WTC11 (cell line): ENCODE data around the gene CNOT10. TPM values are rescaled to one million over a fixed set of nuclear protein-coding genes. Genes with fewer than 3 reads are reported as not detected.
A peak's percentile ranks its signal among the peaks of the same experiment; 100 is the strongest.

Source experiments
- ATAC-seq: fragments of 200-7000 bp; cut with Tn5 transposase; 2 replicates; pipeline ENCODE4 v1.10.0; 2021; ENCODE audit warnings: mild to moderate bottlenecking, moderate library complexity
- CTCF ChIA-PET: fragments of 300-600 bp; sonication (Branson Sonifier 250); formaldehyde crosslinking; loops from one replicate; lab custom pipeline; 2021; ENCODE audit warnings: antibody characterized with exemption; lab: Charles Lee
- POLR2A ChIA-PET: fragments of 350-600 bp; sonication (Branson Sonifier 250); formaldehyde crosslinking; loops from one replicate; lab custom pipeline; 2021; ENCODE audit warnings: antibody characterized with exemption; lab: Charles Lee
- DNase-seq: peaks from one replicate; pipeline ENCODE4 v3.0.0; 2021; ENCODE audit warnings: low spot score
- H3K27ac Mint-ChIP-seq: 2 replicates; pipeline ENCODE4 v1.8.0; 2021; ENCODE audit warnings: mixed read lengths
- H3K27me3 Mint-ChIP-seq: 2 replicates; pipeline ENCODE4 v1.8.0; 2021; ENCODE audit warnings: low read depth, mild to moderate bottlenecking, moderate library complexity, mixed read lengths
- H3K36me3 Mint-ChIP-seq: 2 replicates; pipeline ENCODE4 v1.8.0; 2021; ENCODE audit warnings: mixed read lengths
- H3K4me1 Mint-ChIP-seq: 2 replicates; pipeline ENCODE4 v1.8.0; 2022; ENCODE audit warnings: mixed read lengths
- H3K4me3 Mint-ChIP-seq: 2 replicates; pipeline ENCODE4 v1.8.0; 2021; ENCODE audit warnings: mild to moderate bottlenecking, moderate library complexity, mixed read lengths
- H3K9me3 Mint-ChIP-seq: 2 replicates; pipeline ENCODE4 v1.8.0; 2021; ENCODE audit warnings: mixed read lengths
- CREB1 ChIP-seq: sonication (generic); formaldehyde crosslinking; IDR thresholded peaks from 2 replicates; pipeline ENCODE4 v1.8.0; 2023; ENCODE audit warnings: mild to moderate bottlenecking, missing genetic modification reagents
- ELF4 ChIP-seq: sonication (generic); formaldehyde crosslinking; IDR thresholded peaks from 2 replicates; pipeline ENCODE4 v1.8.1; 2022; ENCODE audit warnings: low read depth, mild to moderate bottlenecking, moderate library complexity, missing genetic modification reagents
- ESRRA ChIP-seq: sonication (generic); formaldehyde crosslinking; IDR thresholded peaks from 2 replicates; pipeline ENCODE4 v1.8.1; 2022; ENCODE audit warnings: mild to moderate bottlenecking, missing genetic modification reagents, borderline replicate concordance
- ETV6 ChIP-seq: sonication (generic); formaldehyde crosslinking; IDR thresholded peaks from 2 replicates; pipeline ENCODE4 v1.8.1; 2022; ENCODE audit warnings: mild to moderate bottlenecking, missing genetic modification reagents
- FOXJ3 ChIP-seq: sonication (generic); formaldehyde crosslinking; IDR thresholded peaks from 2 replicates; pipeline ENCODE4 v1.9.0; 2021; ENCODE audit warnings: missing genetic modification reagents, mild to moderate bottlenecking, borderline replicate concordance
- KAT7 ChIP-seq: sonication (generic); formaldehyde crosslinking; IDR thresholded peaks from 2 replicates; pipeline ENCODE4 v1.8.1; 2023; ENCODE audit warnings: missing genetic modification reagents, mild to moderate bottlenecking, borderline replicate concordance
- MXD4 ChIP-seq: fragments of 250-450 bp; sonication (Bioruptor Pico); IDR thresholded peaks from 2 replicates; pipeline ENCODE4 v1.8.0; 2021; ENCODE audit warnings: mild to moderate bottlenecking, moderate library complexity, borderline replicate concordance
- NFYB ChIP-seq: sonication (generic); formaldehyde crosslinking; conservative IDR thresholded peaks from 2 replicates; pipeline ENCODE4 v1.8.0; 2022; ENCODE audit warnings: low read depth, missing genetic modification reagents
- SOX15 ChIP-seq: fragments of 250-450 bp; sonication (Bioruptor Pico); IDR thresholded peaks from 2 replicates; pipeline ENCODE4 v1.9.0; 2021; ENCODE audit warnings: mild to moderate bottlenecking
- TP53 ChIP-seq: sonication (generic); formaldehyde crosslinking; IDR thresholded peaks from 2 replicates; pipeline ENCODE4 v1.8.1; 2023; ENCODE audit warnings: mild to moderate bottlenecking, missing genetic modification reagents
- ZBTB21 ChIP-seq: sonication (generic); formaldehyde crosslinking; IDR thresholded peaks from 2 replicates; pipeline ENCODE4 v1.8.1; 2023; ENCODE audit warnings: mild to moderate bottlenecking, missing genetic modification reagents, borderline replicate concordance
- ZNF121 ChIP-seq: sonication (generic); formaldehyde crosslinking; IDR thresholded peaks from 2 replicates; pipeline ENCODE4 v1.8.0; 2023; ENCODE audit warnings: missing genetic modification reagents
- ZNF219 ChIP-seq: sonication (generic); formaldehyde crosslinking; IDR thresholded peaks from 2 replicates; pipeline ENCODE4 v1.8.0; 2023; ENCODE audit warnings: missing genetic modification reagents, mild to moderate bottlenecking, borderline replicate concordance
- ZNF671 ChIP-seq: fragments of 250-450 bp; sonication (Bioruptor Pico); IDR thresholded peaks from 2 replicates; pipeline ENCODE4 v1.8.0; 2021; ENCODE audit warnings: mild to moderate bottlenecking
- total RNA-seq: library from RNA; stranded (reverse); gene quantifications from 3 replicates; pipeline ENCODE4 v1.2.3, GENCODE V29; 2021
- TF ChIP-seq, protein P1 (sequence below): sonication (generic); formaldehyde crosslinking; IDR thresholded peaks from 2 replicates; pipeline ENCODE4 v1.8.1; 2023; ENCODE audit warnings: mild to moderate bottlenecking, missing genetic modification reagents, moderate library complexity
- TF ChIP-seq, protein P2 (sequence below): fragments of 250-450 bp; sonication (Bioruptor Pico); IDR thresholded peaks from 2 replicates; pipeline ENCODE4 v1.9.0; 2021; ENCODE audit warnings: mild to moderate bottlenecking, borderline replicate concordance
- TF ChIP-seq, protein P3 (sequence below): sonication (generic); formaldehyde crosslinking; conservative IDR thresholded peaks from 2 replicates; pipeline ENCODE4 v1.8.1; 2022; ENCODE audit warnings: mild to moderate bottlenecking, missing genetic modification reagents
- TF ChIP-seq, protein P4 (sequence below): fragments of 250-450 bp; sonication (Bioruptor Pico); IDR thresholded peaks from 2 replicates; pipeline ENCODE4 v1.9.0; 2021; ENCODE audit warnings: mild to moderate bottlenecking
- TF ChIP-seq, protein P5 (sequence below): sonication (generic); formaldehyde crosslinking; IDR thresholded peaks from 2 replicates; pipeline ENCODE4 v1.8.0; 2022; ENCODE audit warnings: mild to moderate bottlenecking, missing genetic modification reagents
- TF ChIP-seq, protein P6 (sequence below): fragments of 250-450 bp; sonication (Bioruptor Pico); conservative IDR thresholded peaks from 2 replicates; pipeline ENCODE4 v1.9.0; 2021; ENCODE audit warnings: mild to moderate bottlenecking
- TF ChIP-seq, protein P7 (sequence below): fragments of 250-450 bp; sonication (Bioruptor Pico); IDR thresholded peaks from 2 replicates; pipeline ENCODE4 v2.1.2; 2022; ENCODE audit warnings: mild to moderate bottlenecking, moderate library complexity
- TF ChIP-seq, protein P8 (sequence below): sonication (generic); formaldehyde crosslinking; IDR thresholded peaks from 2 replicates; pipeline ENCODE4 v1.8.1; 2022; ENCODE audit warnings: mild to moderate bottlenecking, moderate library complexity, missing genetic modification reagents

Gene CNOT10
- total RNA-seq, 1 experiment from 2014 or later = 38.7 TPM

DNA sequence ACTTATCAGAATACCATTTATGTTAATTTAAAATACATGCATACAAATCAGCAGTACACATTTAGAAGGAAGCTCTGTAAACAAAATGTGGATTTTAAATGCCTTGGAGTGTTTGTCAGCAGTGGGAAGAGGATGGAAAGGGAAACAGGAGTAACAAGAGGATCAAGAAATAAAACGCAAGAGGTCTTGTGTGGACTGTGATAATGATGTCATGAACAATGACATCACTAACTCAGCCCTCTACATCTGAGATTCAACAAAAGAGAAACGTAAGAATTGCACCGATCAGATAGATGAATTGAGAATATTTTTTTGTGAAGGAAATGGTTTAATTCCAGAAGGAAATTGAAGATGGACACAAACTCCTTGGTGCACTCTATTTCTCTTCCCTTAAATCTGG lies 44.0 kb upstream of the CNOT10 start (continued):
- TF ChIP-seq NFYB (CRISPR knock-in tag) (no peak), ZNF121 (CRISPR knock-in tag) (no peak), ZNF671 (no peak)
- TF ChIP-seq, protein P1, sequence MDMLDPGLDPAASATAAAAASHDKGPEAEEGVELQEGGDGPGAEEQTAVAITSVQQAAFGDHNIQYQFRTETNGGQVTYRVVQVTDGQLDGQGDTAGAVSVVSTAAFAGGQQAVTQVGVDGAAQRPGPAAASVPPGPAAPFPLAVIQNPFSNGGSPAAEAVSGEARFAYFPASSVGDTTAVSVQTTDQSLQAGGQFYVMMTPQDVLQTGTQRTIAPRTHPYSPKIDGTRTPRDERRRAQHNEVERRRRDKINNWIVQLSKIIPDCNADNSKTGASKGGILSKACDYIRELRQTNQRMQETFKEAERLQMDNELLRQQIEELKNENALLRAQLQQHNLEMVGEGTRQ (CRISPR knock-in tag) = no peak
- TF ChIP-seq, protein P2, sequence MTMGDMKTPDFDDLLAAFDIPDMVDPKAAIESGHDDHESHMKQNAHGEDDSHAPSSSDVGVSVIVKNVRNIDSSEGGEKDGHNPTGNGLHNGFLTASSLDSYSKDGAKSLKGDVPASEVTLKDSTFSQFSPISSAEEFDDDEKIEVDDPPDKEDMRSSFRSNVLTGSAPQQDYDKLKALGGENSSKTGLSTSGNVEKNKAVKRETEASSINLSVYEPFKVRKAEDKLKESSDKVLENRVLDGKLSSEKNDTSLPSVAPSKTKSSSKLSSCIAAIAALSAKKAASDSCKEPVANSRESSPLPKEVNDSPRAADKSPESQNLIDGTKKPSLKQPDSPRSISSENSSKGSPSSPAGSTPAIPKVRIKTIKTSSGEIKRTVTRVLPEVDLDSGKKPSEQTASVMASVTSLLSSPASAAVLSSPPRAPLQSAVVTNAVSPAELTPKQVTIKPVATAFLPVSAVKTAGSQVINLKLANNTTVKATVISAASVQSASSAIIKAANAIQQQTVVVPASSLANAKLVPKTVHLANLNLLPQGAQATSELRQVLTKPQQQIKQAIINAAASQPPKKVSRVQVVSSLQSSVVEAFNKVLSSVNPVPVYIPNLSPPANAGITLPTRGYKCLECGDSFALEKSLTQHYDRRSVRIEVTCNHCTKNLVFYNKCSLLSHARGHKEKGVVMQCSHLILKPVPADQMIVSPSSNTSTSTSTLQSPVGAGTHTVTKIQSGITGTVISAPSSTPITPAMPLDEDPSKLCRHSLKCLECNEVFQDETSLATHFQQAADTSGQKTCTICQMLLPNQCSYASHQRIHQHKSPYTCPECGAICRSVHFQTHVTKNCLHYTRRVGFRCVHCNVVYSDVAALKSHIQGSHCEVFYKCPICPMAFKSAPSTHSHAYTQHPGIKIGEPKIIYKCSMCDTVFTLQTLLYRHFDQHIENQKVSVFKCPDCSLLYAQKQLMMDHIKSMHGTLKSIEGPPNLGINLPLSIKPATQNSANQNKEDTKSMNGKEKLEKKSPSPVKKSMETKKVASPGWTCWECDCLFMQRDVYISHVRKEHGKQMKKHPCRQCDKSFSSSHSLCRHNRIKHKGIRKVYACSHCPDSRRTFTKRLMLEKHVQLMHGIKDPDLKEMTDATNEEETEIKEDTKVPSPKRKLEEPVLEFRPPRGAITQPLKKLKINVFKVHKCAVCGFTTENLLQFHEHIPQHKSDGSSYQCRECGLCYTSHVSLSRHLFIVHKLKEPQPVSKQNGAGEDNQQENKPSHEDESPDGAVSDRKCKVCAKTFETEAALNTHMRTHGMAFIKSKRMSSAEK (CRISPR knock-in tag) = no peak
- TF ChIP-seq, all 79 proteins: peak for 0

DNA sequence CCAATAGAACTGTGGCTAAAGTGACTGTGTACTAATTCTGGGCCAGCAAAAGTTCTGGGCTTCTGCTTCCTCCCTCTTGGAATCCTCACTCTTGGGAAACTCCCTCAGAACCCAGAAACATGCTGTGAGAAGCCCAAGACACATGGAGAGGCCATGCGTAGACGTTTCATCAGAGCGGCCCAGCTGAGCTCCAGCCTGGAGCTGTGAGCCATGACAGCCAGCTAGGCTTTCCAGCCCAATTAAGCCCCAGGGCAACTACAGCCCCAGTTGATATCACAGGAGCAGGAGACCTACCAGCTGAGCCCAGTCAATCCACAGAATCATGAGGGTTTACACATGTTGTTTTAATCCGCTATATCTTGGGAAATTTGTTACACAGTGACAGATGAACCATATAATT lies 43.6 kb upstream of the CNOT10 start:
- POLR2A ChIA-PET = no interaction called here
- Mint-ChIP-seq H3K27me3 (no peaks in the 10 kb centered on the region), H3K9me3 (no peaks in the 10 kb centered on the region), H3K27ac (no peak overlapping the region), H3K4me3 (no peak overlapping the region), H3K4me1 (peaks cover 2% of the 10 kb centered on the region; the same call in 1 of the 2 replicates), H3K36me3 (no peaks in the 10 kb centered on the region)
- DNase-seq (no peak), ATAC-seq (peak; percentile 30; the same call in 1 of the 2 replicates)
- CTCF ChIA-PET = no interaction called here
- TF ChIP-seq, protein P3, sequence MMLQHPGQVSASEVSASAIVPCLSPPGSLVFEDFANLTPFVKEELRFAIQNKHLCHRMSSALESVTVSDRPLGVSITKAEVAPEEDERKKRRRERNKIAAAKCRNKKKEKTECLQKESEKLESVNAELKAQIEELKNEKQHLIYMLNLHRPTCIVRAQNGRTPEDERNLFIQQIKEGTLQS (CRISPR knock-in tag) = no peak
- TF ChIP-seq, protein P4, sequence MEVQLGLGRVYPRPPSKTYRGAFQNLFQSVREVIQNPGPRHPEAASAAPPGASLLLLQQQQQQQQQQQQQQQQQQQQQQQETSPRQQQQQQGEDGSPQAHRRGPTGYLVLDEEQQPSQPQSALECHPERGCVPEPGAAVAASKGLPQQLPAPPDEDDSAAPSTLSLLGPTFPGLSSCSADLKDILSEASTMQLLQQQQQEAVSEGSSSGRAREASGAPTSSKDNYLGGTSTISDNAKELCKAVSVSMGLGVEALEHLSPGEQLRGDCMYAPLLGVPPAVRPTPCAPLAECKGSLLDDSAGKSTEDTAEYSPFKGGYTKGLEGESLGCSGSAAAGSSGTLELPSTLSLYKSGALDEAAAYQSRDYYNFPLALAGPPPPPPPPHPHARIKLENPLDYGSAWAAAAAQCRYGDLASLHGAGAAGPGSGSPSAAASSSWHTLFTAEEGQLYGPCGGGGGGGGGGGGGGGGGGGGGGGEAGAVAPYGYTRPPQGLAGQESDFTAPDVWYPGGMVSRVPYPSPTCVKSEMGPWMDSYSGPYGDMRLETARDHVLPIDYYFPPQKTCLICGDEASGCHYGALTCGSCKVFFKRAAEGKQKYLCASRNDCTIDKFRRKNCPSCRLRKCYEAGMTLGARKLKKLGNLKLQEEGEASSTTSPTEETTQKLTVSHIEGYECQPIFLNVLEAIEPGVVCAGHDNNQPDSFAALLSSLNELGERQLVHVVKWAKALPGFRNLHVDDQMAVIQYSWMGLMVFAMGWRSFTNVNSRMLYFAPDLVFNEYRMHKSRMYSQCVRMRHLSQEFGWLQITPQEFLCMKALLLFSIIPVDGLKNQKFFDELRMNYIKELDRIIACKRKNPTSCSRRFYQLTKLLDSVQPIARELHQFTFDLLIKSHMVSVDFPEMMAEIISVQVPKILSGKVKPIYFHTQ (CRISPR knock-in tag) = no peak
- TF ChIP-seq FOXJ3 (CRISPR knock-in tag) (no peak), CREB1 (CRISPR knock-in tag) (no peak), ZBTB21 (no peak), ETV6 (CRISPR knock-in tag) (no peak), ESRRA (no peak), KAT7 (no peak), TP53 (CRISPR knock-in tag) (no peak), SOX15 (no peak), ZNF219 (CRISPR knock-in tag) (no peak), MXD4 (CRISPR knock-in tag) (no peak), ELF4 (no peak)
- TF ChIP-seq, protein P5, sequence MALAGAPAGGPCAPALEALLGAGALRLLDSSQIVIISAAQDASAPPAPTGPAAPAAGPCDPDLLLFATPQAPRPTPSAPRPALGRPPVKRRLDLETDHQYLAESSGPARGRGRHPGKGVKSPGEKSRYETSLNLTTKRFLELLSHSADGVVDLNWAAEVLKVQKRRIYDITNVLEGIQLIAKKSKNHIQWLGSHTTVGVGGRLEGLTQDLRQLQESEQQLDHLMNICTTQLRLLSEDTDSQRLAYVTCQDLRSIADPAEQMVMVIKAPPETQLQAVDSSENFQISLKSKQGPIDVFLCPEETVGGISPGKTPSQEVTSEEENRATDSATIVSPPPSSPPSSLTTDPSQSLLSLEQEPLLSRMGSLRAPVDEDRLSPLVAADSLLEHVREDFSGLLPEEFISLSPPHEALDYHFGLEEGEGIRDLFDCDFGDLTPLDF (CRISPR knock-in tag) = no peak
- TF ChIP-seq, protein P6, sequence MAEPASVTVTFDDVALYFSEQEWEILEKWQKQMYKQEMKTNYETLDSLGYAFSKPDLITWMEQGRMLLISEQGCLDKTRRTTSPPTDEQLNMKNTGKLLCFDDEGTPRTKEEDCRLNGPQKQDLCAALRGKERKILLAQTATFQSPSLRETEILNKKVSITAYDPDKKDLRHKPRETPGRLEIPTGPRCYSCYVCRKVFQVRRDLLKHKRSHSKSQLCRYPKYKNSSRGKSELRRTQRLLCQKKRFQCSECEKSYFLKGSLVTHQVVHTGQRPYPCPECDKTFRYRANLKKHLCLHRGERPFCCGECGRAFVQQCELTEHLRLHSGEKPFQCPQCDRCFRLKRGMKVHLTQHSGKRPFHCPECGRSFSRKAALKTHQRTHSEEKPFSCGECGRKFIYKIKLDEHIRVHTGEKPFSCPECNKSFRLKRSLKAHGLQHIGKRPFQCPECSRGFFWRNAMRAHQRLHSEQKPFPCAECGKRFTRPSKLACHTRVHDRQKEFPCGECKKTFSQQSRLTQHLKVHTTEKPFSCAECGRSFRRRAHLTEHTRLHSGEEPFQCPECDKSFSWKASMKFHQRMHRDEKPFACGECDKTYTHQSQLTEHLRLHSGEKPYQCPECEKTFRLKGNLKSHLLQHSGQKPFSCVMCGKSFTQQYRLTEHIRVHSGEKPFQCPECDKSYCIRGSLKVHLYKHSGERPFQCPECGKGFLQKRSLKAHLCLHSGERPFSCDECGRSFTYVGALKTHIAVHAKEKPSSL (CRISPR knock-in tag) = no peak
- TF ChIP-seq, protein P1 (CRISPR knock-in tag) = no peak
- TF ChIP-seq, protein P7, sequence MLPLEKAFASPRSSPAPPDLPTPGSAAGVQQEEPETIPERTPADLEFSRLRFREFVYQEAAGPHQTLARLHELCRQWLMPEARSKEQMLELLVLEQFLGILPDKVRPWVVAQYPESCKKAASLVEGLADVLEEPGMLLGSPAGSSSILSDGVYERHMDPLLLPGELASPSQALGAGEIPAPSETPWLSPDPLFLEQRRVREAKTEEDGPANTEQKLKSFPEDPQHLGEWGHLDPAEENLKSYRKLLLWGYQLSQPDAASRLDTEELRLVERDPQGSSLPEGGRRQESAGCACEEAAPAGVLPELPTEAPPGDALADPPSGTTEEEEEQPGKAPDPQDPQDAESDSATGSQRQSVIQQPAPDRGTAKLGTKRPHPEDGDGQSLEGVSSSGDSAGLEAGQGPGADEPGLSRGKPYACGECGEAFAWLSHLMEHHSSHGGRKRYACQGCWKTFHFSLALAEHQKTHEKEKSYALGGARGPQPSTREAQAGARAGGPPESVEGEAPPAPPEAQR (CRISPR knock-in tag) = no peak
- TF ChIP-seq, protein P8, sequence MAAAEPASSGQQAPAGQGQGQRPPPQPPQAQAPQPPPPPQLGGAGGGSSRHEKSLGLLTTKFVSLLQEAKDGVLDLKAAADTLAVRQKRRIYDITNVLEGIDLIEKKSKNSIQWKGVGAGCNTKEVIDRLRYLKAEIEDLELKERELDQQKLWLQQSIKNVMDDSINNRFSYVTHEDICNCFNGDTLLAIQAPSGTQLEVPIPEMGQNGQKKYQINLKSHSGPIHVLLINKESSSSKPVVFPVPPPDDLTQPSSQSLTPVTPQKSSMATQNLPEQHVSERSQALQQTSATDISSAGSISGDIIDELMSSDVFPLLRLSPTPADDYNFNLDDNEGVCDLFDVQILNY (CRISPR knock-in tag) = no peak
